Muscle layer of duodenum (tissue), 2 donors: ENCODE measurements around the gene RHOT2.
"Not testable (repeated sequence)": the region's sequence is repeated elsewhere in the genome, so short reads cannot be mapped to it uniquely, and the experiment has no call there.

Source experiments
- H3K27ac ChIP-seq: one replicate; pipeline ENCODE4 v1.7.0; 2013; ENCODE audit warnings: mild to moderate bottlenecking, low read length
- H3K27me3 ChIP-seq: one replicate; pipeline ENCODE4 v1.7.0; 2013; ENCODE audit warnings: low read depth, mild to moderate bottlenecking, control low read depth, low read length
- H3K36me3 ChIP-seq, 2 donors: one replicate each; pipeline ENCODE4 v1.7.0; 2013; ENCODE audit warnings: low read length in 2 of 2, control low read depth in 1 of 2, mild to moderate bottlenecking in 1 of 2; ENCODE audit not compliant: insufficient read depth in 2 of 2, control insufficient read depth in 1 of 2
- H3K4me1 ChIP-seq, 2 donors: one replicate each; pipeline ENCODE4 v1.7.0; 2013; ENCODE audit warnings: low read length in 2 of 2, mild to moderate bottlenecking in 2 of 2, control low read depth in 1 of 2, moderate library complexity in 1 of 2; ENCODE audit not compliant: insufficient read depth in 2 of 2, control insufficient read depth in 1 of 2
- H3K4me3 ChIP-seq, 2 donors: one replicate each; pipeline ENCODE4 v1.7.0; 2013; ENCODE audit warnings: low read length in 2 of 2, low read depth in 1 of 2, mild to moderate bottlenecking in 1 of 2
- H3K9me3 ChIP-seq, 2 donors: one replicate each; pipeline ENCODE4 v1.7.0; 2013; ENCODE audit warnings: low read length in 2 of 2, control low read depth in 1 of 2, mild to moderate bottlenecking in 1 of 2; ENCODE audit not compliant: control insufficient read depth in 1 of 2
- donor health status: healthy.

The RHOT2 gene

GRCh38 chr16:689175-689897 lies 21.4 kb downstream of the RHOT2 start:
- Histone ChIP-seq H3K27me3 (peaks cover 11% of the 10 kb centered on the region), H3K9me3 (no peaks in the 10 kb centered on the region), H3K4me1 (peaks cover 7 to 43% of the 10 kb centered on the region in 2 donors), H3K4me3 (peak overlapping the region; percentile 91 to 96), H3K27ac (peak overlapping the region; percentile 79), H3K36me3 (peaks cover 0 to 19% of the 10 kb centered on the region in 2 donors)

GRCh38 chr16:691242-691641 lies 23.3 kb downstream of the RHOT2 start:
- H3K9me3 ChIP-seq, H3K27ac ChIP-seq, H3K4me3 ChIP-seq: not testable (repeated sequence)
- Histone ChIP-seq H3K27me3 (peaks cover 22% of the 10 kb centered on the region), H3K36me3 (peaks cover 0 to 16% of the 10 kb centered on the region in 2 donors), H3K4me1 (peaks cover 7 to 46% of the 10 kb centered on the region in 2 donors)

GRCh38 chr16:692356-693108 lies 24.6 kb downstream of the RHOT2 start:
- no peak overlapping the region for H3K4me3 ChIP-seq
- peaks cover 0 to 4% of the 10 kb centered on the region in 2 donors for H3K36me3 ChIP-seq
- no peak overlapping the region for H3K27ac ChIP-seq
- no peaks in the 10 kb centered on the region for H3K9me3 ChIP-seq
- H3K4me1 ChIP-seq, result peaks cover 7 to 46% of the 10 kb centered on the region in 2 donors
- H3K27me3 ChIP-seq, result peaks cover 22% of the 10 kb centered on the region

GRCh38 chr16:693364-693763 lies 25.4 kb downstream of the RHOT2 start:
- no peak overlapping the region for H3K27ac ChIP-seq
- peaks cover 7 to 46% of the 10 kb centered on the region in 2 donors for H3K4me1 ChIP-seq
- no peak overlapping the region for H3K4me3 ChIP-seq
- no peaks in the 10 kb centered on the region for H3K36me3 ChIP-seq
- no peaks in the 10 kb centered on the region for H3K9me3 ChIP-seq
- peaks cover 22% of the 10 kb centered on the region for H3K27me3 ChIP-seq

- Histone ChIP-seq H3K4me1 (peaks cover 7 to 42% of the 10 kb centered on the region in 2 donors), H3K36me3 (no peaks in the 10 kb centered on the region), H3K27ac (no peak overlapping the region), H3K9me3 (no peaks in the 10 kb centered on the region), H3K27me3 (peaks cover 22% of the 10 kb centered on the region), H3K4me3 (no peak overlapping the region)
These were observed 25.8 kb downstream of the RHOT2 start for GRCh38 chr16:693766-694165.

GRCh38 chr16:694187-694862 lies 26.4 kb downstream of the RHOT2 start:
- no peak overlapping the region for H3K27ac ChIP-seq
- H3K36me3 ChIP-seq, result no peaks in the 10 kb centered on the region
- H3K27me3 ChIP-seq, result peaks cover 25% of the 10 kb centered on the region
- no peaks in the 10 kb centered on the region for H3K9me3 ChIP-seq
- peaks cover 5 to 37% of the 10 kb centered on the region in 2 donors for H3K4me1 ChIP-seq
- H3K4me3 ChIP-seq, result no peak overlapping the region

GRCh38 chr16:694863-695354 lies 27.0 kb downstream of the RHOT2 start:
- no peak overlapping the region for H3K4me3 ChIP-seq
- peaks cover 0 to 31% of the 10 kb centered on the region in 2 donors for H3K4me1 ChIP-seq
- no peaks in the 10 kb centered on the region for H3K36me3 ChIP-seq
- no peaks in the 10 kb centered on the region for H3K9me3 ChIP-seq
- H3K27me3 ChIP-seq, result peaks cover 27% of the 10 kb centered on the region
- no peak overlapping the region for H3K27ac ChIP-seq

- Histone ChIP-seq H3K4me1 (peaks cover 0 to 31% of the 10 kb centered on the region in 2 donors), H3K27me3 (peaks cover 27% of the 10 kb centered on the region), H3K27ac (no peak overlapping the region), H3K36me3 (no peaks in the 10 kb centered on the region), H3K9me3 (no peaks in the 10 kb centered on the region), H3K4me3 (peak overlapping the region in 1 of 2 donors; percentile 15)
These were observed 27.6 kb downstream of the RHOT2 start for GRCh38 chr16:695355-696089.

GRCh38 chr16:698911-699671 lies 31.2 kb downstream of the RHOT2 start:
- Histone ChIP-seq H3K27me3 (peaks cover 34% of the 10 kb centered on the region), H3K27ac (no peak overlapping the region), H3K36me3 (no peaks in the 10 kb centered on the region), H3K9me3 (no peaks in the 10 kb centered on the region), H3K4me3 (no peak overlapping the region), H3K4me1 (peaks cover 0 to 29% of the 10 kb centered on the region in 2 donors)
